Gastroesophageal sphincter (tissue), 3 donors: ENCODE measurements around the gene BHLHE23.

Experiments
- POLR2A ChIP-seq, 2 donors: fragments of 450-650 bp; IDR thresholded peaks; one replicate each; pipeline ENCODE4 v1.6.1; 2017; ENCODE audit warnings: antibody characterized with exemption in 2 of 2, mild to moderate bottlenecking in 2 of 2, moderate library complexity in 1 of 2
- POLR2AphosphoS5 ChIP-seq: sonication (generic); formaldehyde crosslinking; IDR thresholded peaks from one replicate; pipeline ENCODE4 v1.6.1; 2017; ENCODE audit warnings: antibody characterized with exemption
- TF ChIP-seq, protein P1 (sequence below), 4 experiments: fragments of 200-600 bp in 2 of 4; fragments of 450-650 bp in 2 of 4; sonication (generic) in 1 of 4; IDR thresholded peaks; one replicate each; pipeline ENCODE4 v1.5.1; 2017 to 2019; ENCODE audit warnings: antibody characterized with exemption in 4 of 4, mild to moderate bottlenecking in 2 of 4, moderate library complexity in 2 of 4

DNA sequence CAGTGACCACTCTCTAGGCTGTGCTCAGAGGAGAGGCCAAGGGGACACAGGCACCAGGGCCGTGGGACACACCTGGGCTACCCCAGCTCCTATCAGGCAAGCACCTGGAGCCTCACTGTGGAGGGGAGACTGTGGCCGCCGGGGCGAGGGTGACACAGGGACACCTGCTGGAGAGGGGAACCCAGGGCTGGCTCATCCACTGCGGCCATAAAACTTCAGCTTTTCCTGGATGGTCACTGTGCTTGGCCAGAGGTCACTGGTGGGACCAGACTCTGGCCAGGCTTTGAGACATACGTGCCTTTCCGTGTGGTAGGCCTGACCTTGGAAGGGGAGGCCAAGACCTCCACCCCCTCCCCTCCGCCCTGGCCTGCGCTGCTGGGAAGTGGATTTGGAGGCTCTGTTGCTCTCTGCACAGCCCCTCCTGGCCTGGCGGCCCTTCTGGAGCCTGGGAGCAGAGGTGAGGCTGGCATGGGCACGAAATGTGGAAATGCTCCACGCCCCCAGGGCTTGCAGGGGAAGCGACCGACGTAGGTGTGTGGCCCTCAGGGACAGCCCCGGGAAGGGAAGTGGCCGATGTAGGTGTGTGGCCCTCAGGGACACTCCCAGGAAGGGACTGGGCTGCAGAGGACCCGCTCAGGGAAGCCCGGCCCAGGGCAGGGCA, 42.9 kb upstream of the BHLHE23 start:
- TF ChIP-seq, protein P1, sequence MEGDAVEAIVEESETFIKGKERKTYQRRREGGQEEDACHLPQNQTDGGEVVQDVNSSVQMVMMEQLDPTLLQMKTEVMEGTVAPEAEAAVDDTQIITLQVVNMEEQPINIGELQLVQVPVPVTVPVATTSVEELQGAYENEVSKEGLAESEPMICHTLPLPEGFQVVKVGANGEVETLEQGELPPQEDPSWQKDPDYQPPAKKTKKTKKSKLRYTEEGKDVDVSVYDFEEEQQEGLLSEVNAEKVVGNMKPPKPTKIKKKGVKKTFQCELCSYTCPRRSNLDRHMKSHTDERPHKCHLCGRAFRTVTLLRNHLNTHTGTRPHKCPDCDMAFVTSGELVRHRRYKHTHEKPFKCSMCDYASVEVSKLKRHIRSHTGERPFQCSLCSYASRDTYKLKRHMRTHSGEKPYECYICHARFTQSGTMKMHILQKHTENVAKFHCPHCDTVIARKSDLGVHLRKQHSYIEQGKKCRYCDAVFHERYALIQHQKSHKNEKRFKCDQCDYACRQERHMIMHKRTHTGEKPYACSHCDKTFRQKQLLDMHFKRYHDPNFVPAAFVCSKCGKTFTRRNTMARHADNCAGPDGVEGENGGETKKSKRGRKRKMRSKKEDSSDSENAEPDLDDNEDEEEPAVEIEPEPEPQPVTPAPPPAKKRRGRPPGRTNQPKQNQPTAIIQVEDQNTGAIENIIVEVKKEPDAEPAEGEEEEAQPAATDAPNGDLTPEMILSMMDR (IDR thresholded peaks at IDR 0.05): no peak
- no peak for TF ChIP-seq POLR2A (IDR thresholded peaks at IDR 0.05)
- TF ChIP-seq POLR2AphosphoS5: no peak
